ENCODE results near the gene PHF8. TPM values are rescaled to one million over a fixed set of nuclear protein-coding genes. Genes with fewer than 3 reads are reported as not detected.

Gene PHF8
- total RNA-seq, 6 experiments from 2014 or later, result 12.8 to 64.0 (median 22.1) TPM

DNA sequence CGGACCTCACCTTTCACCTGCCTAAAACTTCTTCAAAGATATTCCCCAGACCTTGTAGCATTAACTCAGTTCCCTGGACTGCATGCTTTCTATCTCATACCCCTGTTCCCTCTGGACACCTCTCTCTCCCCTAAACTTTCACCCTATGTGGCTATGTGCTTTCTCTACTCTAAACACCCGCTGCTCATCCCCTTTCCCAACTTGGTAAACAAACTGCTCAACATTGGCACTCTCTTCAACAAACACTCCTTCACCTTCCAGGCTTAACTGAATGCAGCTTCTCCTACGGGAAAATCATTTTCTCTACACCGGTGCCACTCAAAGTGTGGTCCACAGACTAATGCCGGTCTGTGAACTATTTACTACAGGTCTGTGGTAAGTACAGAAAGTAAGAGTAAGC lies 19.9 kb downstream of the PHF8 start:
- peaks cover 0 to 21% (median 2%) of the 10 kb centered on the region in 4 donors for H3K4me1 ChIP-seq
- H3K36me3 ChIP-seq, result peaks cover 0 to 23% (median 4%) of the 10 kb centered on the region in 4 donors
- intact Hi-C loops (cut with DNase I), result no loop called here
- 57% methylated on average over 5 of the region's 5 CpGs for WGBS (ENCODE audit: insufficient coverage, low coverage, low lambda C conversion rate, missing lambda C conversion rate)
- no peak for DNase-seq
- no peaks in the 10 kb centered on the region for H3K9me3 ChIP-seq
- H3K27me3 ChIP-seq, result no peaks in the 10 kb centered on the region
- H3K4me3 ChIP-seq, result no peak overlapping the region
- TF ChIP-seq, protein P1, sequence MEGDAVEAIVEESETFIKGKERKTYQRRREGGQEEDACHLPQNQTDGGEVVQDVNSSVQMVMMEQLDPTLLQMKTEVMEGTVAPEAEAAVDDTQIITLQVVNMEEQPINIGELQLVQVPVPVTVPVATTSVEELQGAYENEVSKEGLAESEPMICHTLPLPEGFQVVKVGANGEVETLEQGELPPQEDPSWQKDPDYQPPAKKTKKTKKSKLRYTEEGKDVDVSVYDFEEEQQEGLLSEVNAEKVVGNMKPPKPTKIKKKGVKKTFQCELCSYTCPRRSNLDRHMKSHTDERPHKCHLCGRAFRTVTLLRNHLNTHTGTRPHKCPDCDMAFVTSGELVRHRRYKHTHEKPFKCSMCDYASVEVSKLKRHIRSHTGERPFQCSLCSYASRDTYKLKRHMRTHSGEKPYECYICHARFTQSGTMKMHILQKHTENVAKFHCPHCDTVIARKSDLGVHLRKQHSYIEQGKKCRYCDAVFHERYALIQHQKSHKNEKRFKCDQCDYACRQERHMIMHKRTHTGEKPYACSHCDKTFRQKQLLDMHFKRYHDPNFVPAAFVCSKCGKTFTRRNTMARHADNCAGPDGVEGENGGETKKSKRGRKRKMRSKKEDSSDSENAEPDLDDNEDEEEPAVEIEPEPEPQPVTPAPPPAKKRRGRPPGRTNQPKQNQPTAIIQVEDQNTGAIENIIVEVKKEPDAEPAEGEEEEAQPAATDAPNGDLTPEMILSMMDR (IDR thresholded peaks at IDR 0.05), result no peak
- no peak for TF ChIP-seq POLR2A (IDR thresholded peaks at IDR 0.05)
- ATAC-seq, result peak; percentile 88 to 95 (median 91)
- H3K27ac ChIP-seq, result no peak overlapping the region

DNA sequence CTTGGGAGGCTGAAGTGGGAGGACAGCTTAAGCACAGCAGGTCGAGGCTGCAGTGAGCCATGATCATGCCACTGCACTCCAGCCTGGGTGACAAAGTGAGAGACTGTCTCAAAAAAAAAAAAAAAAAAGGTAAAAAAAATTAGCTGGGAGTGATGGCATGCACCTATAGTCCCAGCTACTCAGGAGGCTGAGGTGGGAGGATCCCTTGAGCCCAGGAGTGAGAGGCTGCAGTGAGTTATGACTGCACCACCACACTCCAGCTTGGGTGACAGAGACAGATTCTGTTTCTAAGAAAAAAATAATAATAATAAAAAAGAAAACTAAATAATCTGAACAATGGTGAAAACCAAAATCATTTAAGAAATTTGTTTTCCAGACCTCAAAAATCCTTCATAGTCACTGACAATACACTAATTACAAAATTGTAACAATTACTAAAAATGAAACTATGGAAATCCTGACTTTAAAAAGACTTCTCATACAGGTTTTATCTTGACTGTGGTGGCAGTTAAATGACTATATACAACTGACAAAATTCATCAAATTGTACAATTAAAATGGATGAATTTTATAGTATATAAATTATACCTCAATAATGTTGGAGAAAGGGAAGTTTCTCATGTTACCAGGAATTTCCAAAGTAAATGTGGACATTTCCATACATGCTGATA lies 31.3 kb downstream of the PHF8 start:
- H3K36me3 ChIP-seq, result peaks cover 0 to 66% (median 10%) of the 10 kb centered on the region in 4 donors
- H3K4me1 ChIP-seq, result no peaks in the 10 kb centered on the region
- ATAC-seq, result no peak
- WGBS (ENCODE audit: insufficient coverage, low coverage, low lambda C conversion rate, missing lambda C conversion rate), result 44% methylated on average over 1 of the region's 1 CpG
- TF ChIP-seq, protein P1 (IDR thresholded peaks at IDR 0.05), result no peak
- TF ChIP-seq POLR2A (IDR thresholded peaks at IDR 0.05), result no peak
- H3K27ac ChIP-seq, result no peak overlapping the region
- no peaks in the 10 kb centered on the region for H3K9me3 ChIP-seq
- no peak for DNase-seq
- intact Hi-C loops (cut with DNase I), result no loop called here
- H3K27me3 ChIP-seq, result no peaks in the 10 kb centered on the region
- H3K4me3 ChIP-seq, result no peak overlapping the region

DNA sequence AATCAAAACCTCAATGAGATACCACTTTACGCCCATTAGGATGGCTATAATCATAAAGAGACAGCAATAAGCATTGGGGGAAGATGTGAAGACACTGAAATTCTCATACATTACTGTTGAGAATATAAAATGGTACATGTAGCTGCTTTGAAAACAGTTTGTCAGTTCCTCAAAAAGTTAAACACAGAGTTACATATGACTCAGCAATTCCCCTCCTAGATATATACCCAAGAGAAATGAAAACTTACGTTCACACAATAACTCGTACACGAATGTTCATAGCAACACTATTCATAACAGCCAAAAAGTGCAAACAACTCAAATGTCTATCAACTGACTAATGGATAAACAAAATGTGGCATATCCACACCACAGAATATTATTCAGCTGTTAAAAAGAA lies 36.6 kb downstream of the PHF8 start:
- H3K4me1 ChIP-seq, result peaks cover 0 to 1% (median 0%) of the 10 kb centered on the region in 4 donors
- H3K36me3 ChIP-seq, result peaks cover 0 to 29% (median 6%) of the 10 kb centered on the region in 4 donors
- no peaks in the 10 kb centered on the region for H3K27me3 ChIP-seq
- 79% methylated on average over 4 of the region's 4 CpGs for WGBS (ENCODE audit: insufficient coverage, low coverage, low lambda C conversion rate, missing lambda C conversion rate)
- no peak for TF ChIP-seq POLR2A (IDR thresholded peaks at IDR 0.05)
- TF ChIP-seq, protein P1 (IDR thresholded peaks at IDR 0.05), result no peak
- ATAC-seq (no peak), DNase-seq (no peak)
- H3K27ac ChIP-seq, result no peak overlapping the region
- no peak overlapping the region for H3K4me3 ChIP-seq
- intact Hi-C loops (cut with DNase I), result no loop called here
- no peaks in the 10 kb centered on the region for H3K9me3 ChIP-seq

- no peaks in the 10 kb centered on the region for H3K9me3 ChIP-seq
- H3K27ac ChIP-seq, result no peak overlapping the region
- H3K36me3 ChIP-seq, result peaks cover 0 to 74% (median 16%) of the 10 kb centered on the region in 4 donors
- intact Hi-C loops (cut with DNase I), result no loop called here
- peaks cover 0 to 5% (median 0%) of the 10 kb centered on the region in 4 donors for H3K4me1 ChIP-seq
- WGBS (ENCODE audit: insufficient coverage, low coverage, low lambda C conversion rate, missing lambda C conversion rate), result 46% methylated on average over 2 of the region's 2 CpGs
- no peaks in the 10 kb centered on the region for H3K27me3 ChIP-seq
- ATAC-seq (no peak), DNase-seq (no peak)
- H3K4me3 ChIP-seq, result no peak overlapping the region
- TF ChIP-seq POLR2A (IDR thresholded peaks at IDR 0.05), result no peak
- TF ChIP-seq, protein P1 (IDR thresholded peaks at IDR 0.05), result no peak
Measured at GRCh38 chrX:53997724-53998123, 46.5 kb downstream of the PHF8 start.

All from right lobe of liver (tissue), 6 donors.